MM.1S (cell line): Measurements from ENCODE around the gene TAAR2.

Experiments used
- DNase-seq: peaks from one replicate; pipeline ENCODE4 v3.0.0-alpha.2; 2015
- H2AFZ ChIP-seq: fragments of 300-600 bp; sonication (generic); 2 replicates; pipeline ENCODE4 v1.6.0; 2016; ENCODE audit warnings: antibody characterized with exemption, low read length
- H3F3A ChIP-seq: fragments of 300-600 bp; sonication (generic); 2 replicates; pipeline ENCODE4 v1.6.1; 2016; ENCODE audit warnings: mild to moderate bottlenecking, antibody characterized with exemption, low read length, moderate library complexity, mixed read lengths; ENCODE audit not compliant: insufficient read depth
- H3K27ac ChIP-seq: fragments of 300-600 bp; sonication (generic); 2 replicates; pipeline ENCODE4 v1.5.1; 2016; ENCODE audit warnings: mild to moderate bottlenecking, low read length
- H3K27me3 ChIP-seq: fragments of 300-600 bp; sonication (generic); replicated peaks from 2 replicates; pipeline ENCODE4 v1.6.0; 2016; ENCODE audit warnings: low read length; ENCODE audit not compliant: insufficient read depth
- H3K36me3 ChIP-seq: fragments of 300-600 bp; sonication (generic); replicated peaks from 2 replicates; pipeline ENCODE4 v1.6.1; 2016; ENCODE audit warnings: mild to moderate bottlenecking, low read length, mixed read lengths; ENCODE audit not compliant: insufficient read depth
- H3K4me1 ChIP-seq: fragments of 300-600 bp; sonication (generic); 2 replicates; pipeline ENCODE4 v1.6.1; 2016; ENCODE audit warnings: low read length, mixed read lengths
- H3K4me2 ChIP-seq: fragments of 300-600 bp; sonication (generic); 2 replicates; pipeline ENCODE4 v1.6.0; 2016; ENCODE audit warnings: low read depth, low read length
- H3K4me3 ChIP-seq: fragments of 300-600 bp; sonication (generic); 2 replicates; pipeline ENCODE4 v1.5.1; 2016; ENCODE audit warnings: low read length, mixed read lengths
- H3K79me2 ChIP-seq: fragments of 300-600 bp; sonication (generic); 2 replicates; pipeline ENCODE4 v1.6.1; 2016; ENCODE audit warnings: mixed run types, low read length, mixed read lengths
- H3K9ac ChIP-seq: fragments of 300-600 bp; sonication (generic); 2 replicates; pipeline ENCODE4 v1.6.1; 2016; ENCODE audit warnings: low read length, mixed read lengths
- H3K9me2 ChIP-seq: fragments of 300-600 bp; sonication (generic); replicated peaks from 2 replicates; pipeline ENCODE4 v1.6.1; 2016; ENCODE audit warnings: mild to moderate bottlenecking, low read length, mixed read lengths; ENCODE audit not compliant: insufficient read depth
- H3K9me3 ChIP-seq: fragments of 300-600 bp; sonication (generic); replicated peaks from 2 replicates; pipeline ENCODE4 v1.6.1; 2016; ENCODE audit warnings: mild to moderate bottlenecking, low read length, mixed read lengths; ENCODE audit not compliant: insufficient read depth
- H4K20me1 ChIP-seq: fragments of 300-600 bp; sonication (generic); 2 replicates; pipeline ENCODE4 v1.6.1; 2016; ENCODE audit warnings: mild to moderate bottlenecking, low read length, moderate library complexity, mixed read lengths; ENCODE audit not compliant: insufficient read depth
- CTCF ChIP-seq: fragments of 300-600 bp; sonication (generic); IDR thresholded peaks from 2 replicates; pipeline ENCODE4 v1.5.1; 2016; ENCODE audit warnings: antibody characterized with exemption, low read length, mixed read lengths
- EZH2 ChIP-seq: fragments of 300-600 bp; sonication (generic); optimal IDR thresholded peaks from 2 replicates; pipeline ENCODE3; 2017; ENCODE audit warnings: low read depth, mild to moderate bottlenecking, antibody characterized with exemption, low read length, mixed read lengths
- EZH2phosphoT487 ChIP-seq: fragments of 300-600 bp; sonication (generic); IDR thresholded peaks from 2 replicates; pipeline ENCODE4 v1.6.1; 2018; ENCODE audit warnings: antibody characterized with exemption, low read length

TAAR2 gene

GRCh38 chr6:132624175-132624574, at the start of gene TAAR2:
TSS of gene TAAR2 (minus strand) at chr6:132624275. CDS start at chr6:132624275, 0 bp downstream.
- DNase-seq, result no peak
- Histone ChIP-seq H3K4me2 (no peak within 1 kb of the TSS), H3K27ac (no peak within 1 kb of the TSS), H4K20me1 (no peaks in the 10 kb centered on the region), H3K4me3 (no peak within 1 kb of the TSS), H3K4me1 (no peaks in the 10 kb centered on the region), H3K79me2 (no peaks in the 10 kb centered on the region), H3K9me2 (no peaks in the 10 kb centered on the region), H3K27me3 (no peaks in the 10 kb centered on the region), H3K9ac (no peak within 1 kb of the TSS), H3K9me3 (no peaks in the 10 kb centered on the region), H2AFZ (no peak within 1 kb of the TSS), H3K36me3 (no peaks in the 10 kb centered on the region), H3F3A (no peaks in the 10 kb centered on the region)
- TF ChIP-seq EZH2phosphoT487 (no peak), CTCF (no peak), EZH2 (no peak)

- H3K4me3 ChIP-seq, result no peak overlapping the region
- no peak overlapping the region for H3K9ac ChIP-seq
- DNase-seq, result no peak
- H3K9me3 ChIP-seq, result no peaks in the 10 kb centered on the region
- H3K79me2 ChIP-seq, result no peaks in the 10 kb centered on the region
- H3K4me1 ChIP-seq, result no peaks in the 10 kb centered on the region
- no peaks in the 10 kb centered on the region for H3K27me3 ChIP-seq
- no peaks in the 10 kb centered on the region for H3K9me2 ChIP-seq
- no peak overlapping the region for H3K27ac ChIP-seq
- no peaks in the 10 kb centered on the region for H3F3A ChIP-seq
- no peaks in the 10 kb centered on the region for H3K36me3 ChIP-seq
- H2AFZ ChIP-seq, result no peak overlapping the region
- H3K4me2 ChIP-seq, result no peak overlapping the region
- no peaks in the 10 kb centered on the region for H4K20me1 ChIP-seq
- TF ChIP-seq CTCF, result no peak
- no peak for TF ChIP-seq EZH2phosphoT487
- TF ChIP-seq EZH2, result no peak
Observed at GRCh38 chr6:132673376-132674094, 49.5 kb upstream of the TAAR2 start.

- Histone ChIP-seq H3K4me2 (no peak overlapping the region), H3K4me1 (no peaks in the 10 kb centered on the region), H3K4me3 (no peak overlapping the region), H3K9ac (no peak overlapping the region), H3K36me3 (no peaks in the 10 kb centered on the region), H4K20me1 (no peaks in the 10 kb centered on the region), H3K27me3 (no peaks in the 10 kb centered on the region), H2AFZ (no peak overlapping the region), H3K27ac (no peak overlapping the region), H3K9me2 (no peaks in the 10 kb centered on the region), H3K9me3 (no peaks in the 10 kb centered on the region), H3F3A (no peaks in the 10 kb centered on the region), H3K79me2 (no peaks in the 10 kb centered on the region)
- TF ChIP-seq CTCF, result no peak
- TF ChIP-seq EZH2phosphoT487, result no peak
- no peak for TF ChIP-seq EZH2
- DNase-seq, result no peak
Observed at GRCh38 chr6:132671295-132671694, 47.2 kb upstream of the TAAR2 start.
